CD4-positive, alpha-beta T cell treated with Interleukin-4 for 1 hour (primary cell): Measurements from ENCODE around the gene ANK2.

Experiments
- DNase-seq, 2 donors: peaks; one replicate each; pipeline ENCODE4 v3.0.0-alpha.2; 2020 to 2022

ANK2 gene

GRCh38 chr4:113293043-113293560 is 243.6 kb downstream of the ANK2 start:
- no peak for DNase-seq

- no peak for DNase-seq
Measured at GRCh38 chr4:113293674-113294073, 244.2 kb downstream of the ANK2 start.

GRCh38 chr4:113294908-113295307 is 245.5 kb downstream of the ANK2 start:
- DNase-seq: no peak

- no peak for DNase-seq
Measured at GRCh38 chr4:113300471-113300928, 251.0 kb downstream of the ANK2 start.

GRCh38 chr4:113302051-113302450 is 252.6 kb downstream of the ANK2 start:
- DNase-seq: no peak

GRCh38 chr4:113303315-113303714 is 253.9 kb downstream of the ANK2 start:
- no peak for DNase-seq

GRCh38 chr4:113311047-113311446 is 261.6 kb downstream of the ANK2 start:
- no peak for DNase-seq

GRCh38 chr4:113312529-113312928 is 263.1 kb downstream of the ANK2 start:
- no peak for DNase-seq

GRCh38 chr4:113314426-113314825 is 265.0 kb downstream of the ANK2 start:
- DNase-seq: no peak

GRCh38 chr4:113316879-113317278 is 267.4 kb downstream of the ANK2 start:
- DNase-seq: peak in 1 of 2 donors; percentile 14

GRCh38 chr4:113317523-113317922 is 268.1 kb downstream of the ANK2 start:
- no peak for DNase-seq

GRCh38 chr4:113322736-113323135 is 273.3 kb downstream of the ANK2 start:
- no peak for DNase-seq

GRCh38 chr4:113325876-113326615 is 276.6 kb downstream of the ANK2 start:
- no peak for DNase-seq

- no peak for DNase-seq
Measured at GRCh38 chr4:113327494-113327893, 278.0 kb downstream of the ANK2 start.

- DNase-seq: no peak
Measured at GRCh38 chr4:113328514-113328913, 279.1 kb downstream of the ANK2 start.

- DNase-seq: no peak
Measured at GRCh38 chr4:113330200-113330599, 280.7 kb downstream of the ANK2 start.

GRCh38 chr4:113331811-113332210 is 282.4 kb downstream of the ANK2 start:
- no peak for DNase-seq

GRCh38 chr4:113332701-113333100 is 283.2 kb downstream of the ANK2 start:
- DNase-seq: no peak

- no peak for DNase-seq
Measured at GRCh38 chr4:113335746-113336145, 286.3 kb downstream of the ANK2 start.

GRCh38 chr4:113336556-113336955 is 287.1 kb downstream of the ANK2 start:
- DNase-seq: no peak

GRCh38 chr4:113339430-113339813 is 290.0 kb downstream of the ANK2 start:
- no peak for DNase-seq

- DNase-seq: no peak
Measured at GRCh38 chr4:113344100-113344499, 294.6 kb downstream of the ANK2 start.

GRCh38 chr4:113347245-113347644 is 297.8 kb downstream of the ANK2 start:
- no peak for DNase-seq

GRCh38 chr4:113349430-113349829 is 300.0 kb downstream of the ANK2 start:
- no peak for DNase-seq

GRCh38 chr4:113350576-113350975 is 301.1 kb downstream of the ANK2 start:
- DNase-seq: no peak
